Retinal pigment epithelial cell (primary cell): ENCODE measurements around the gene FAM20C.

Source experiments
- DNase-seq: peaks from one replicate; pipeline ENCODE4 v3.0.0-alpha.2; 2010; ENCODE audit warnings: low read depth
- H3K4me3 ChIP-seq: 2 replicates; pipeline ENCODE4 v1.5.1; 2011; ENCODE audit warnings: mild to moderate bottlenecking, low read length, control low read depth, moderate library complexity
- CTCF ChIP-seq: conservative IDR thresholded peaks from 2 replicates; pipeline ENCODE4 v1.5.1; 2011; ENCODE audit warnings: low read depth, low read length, control low read depth, inconsistent platforms

Gene FAM20C

GRCh38 chr7:218896-219580 is 26.7 kb downstream of the FAM20C start:
- no peak for TF ChIP-seq CTCF
- no peak overlapping the region for H3K4me3 ChIP-seq

GRCh38 chr7:219581-220150 is 27.3 kb downstream of the FAM20C start:
- DNase-seq, result no peak
- no peak for TF ChIP-seq CTCF
- H3K4me3 ChIP-seq, result no peak overlapping the region

More at GRCh38 chr7:218896-219580, 26.7 kb downstream of the FAM20C start:
- DNase-seq, result no peak

GRCh38 chr7:220151-220841 is 27.9 kb downstream of the FAM20C start:
- peak; percentile 55 for TF ChIP-seq CTCF
- peak; percentile 54 for DNase-seq

GRCh38 chr7:221978-222715 is 29.8 kb downstream of the FAM20C start:
- TF ChIP-seq CTCF, result no peak
- no peak for DNase-seq
- no peak overlapping the region for H3K4me3 ChIP-seq

More at GRCh38 chr7:220151-220841, 27.9 kb downstream of the FAM20C start:
- no peak overlapping the region for H3K4me3 ChIP-seq

GRCh38 chr7:222716-223041 is 30.3 kb downstream of the FAM20C start:
- H3K4me3 ChIP-seq, result no peak overlapping the region
- no peak for TF ChIP-seq CTCF

GRCh38 chr7:223118-223800 is 30.9 kb downstream of the FAM20C start:
- no peak for TF ChIP-seq CTCF
- no peak for DNase-seq
- H3K4me3 ChIP-seq, result no peak overlapping the region

More at GRCh38 chr7:222716-223041, 30.3 kb downstream of the FAM20C start:
- DNase-seq, result no peak
